ENCODE measurements around the gene RBM43.

The RBM43 gene

GRCh38 chr2:151230627-151231140, 31.0 kb downstream of the RBM43 start:
- H3K27ac Mint-ChIP-seq = no peak overlapping the region
- no peaks in the 10 kb centered on the region for H3K4me1 Mint-ChIP-seq
- no peak overlapping the region for H3K4me3 Mint-ChIP-seq
- TF ChIP-seq CTCF (IDR thresholded peaks at IDR 0.05; ENCODE audit: unreplicated experiment in 3 of 3) = no peak
- H3K9me3 Mint-ChIP-seq = peaks cover 3% of the 10 kb centered on the region
- no peaks in the 10 kb centered on the region for H3K36me3 Mint-ChIP-seq (ENCODE audit: low read depth)
- no peaks in the 10 kb centered on the region for H3K27me3 Mint-ChIP-seq (ENCODE audit: low read depth)

- Mint-ChIP-seq H3K4me3 (no peak overlapping the region), H3K4me1 (no peaks in the 10 kb centered on the region), H3K9me3 (peaks cover 3% of the 10 kb centered on the region), H3K36me3 (ENCODE audit: low read depth) (no peaks in the 10 kb centered on the region), H3K27ac (no peak overlapping the region), H3K27me3 (ENCODE audit: low read depth) (no peaks in the 10 kb centered on the region)
- TF ChIP-seq CTCF (IDR thresholded peaks at IDR 0.05; ENCODE audit: unreplicated experiment in 3 of 3) = no peak
These were observed 32.7 kb downstream of the RBM43 start for GRCh38 chr2:151228847-151229512.

GRCh38 chr2:151217343-151217742, 44.3 kb downstream of the RBM43 start:
- Mint-ChIP-seq H3K36me3 (ENCODE audit: low read depth) (no peaks in the 10 kb centered on the region), H3K4me3 (no peak overlapping the region), H3K27ac (no peak overlapping the region), H3K27me3 (ENCODE audit: low read depth) (no peaks in the 10 kb centered on the region), H3K4me1 (no peaks in the 10 kb centered on the region), H3K9me3 (no peaks in the 10 kb centered on the region)
- TF ChIP-seq CTCF (IDR thresholded peaks at IDR 0.05; ENCODE audit: unreplicated experiment in 3 of 3) = no peak

- Mint-ChIP-seq H3K36me3 (ENCODE audit: low read depth) (no peaks in the 10 kb centered on the region), H3K4me3 (no peak overlapping the region), H3K9me3 (no peaks in the 10 kb centered on the region), H3K27me3 (ENCODE audit: low read depth) (no peaks in the 10 kb centered on the region), H3K4me1 (no peaks in the 10 kb centered on the region), H3K27ac (no peak overlapping the region)
- TF ChIP-seq CTCF (IDR thresholded peaks at IDR 0.05; ENCODE audit: unreplicated experiment in 3 of 3) = no peak
These were observed 54.6 kb downstream of the RBM43 start for GRCh38 chr2:151207100-151207499.

GRCh38 chr2:151206446-151206968, 55.2 kb downstream of the RBM43 start:
- Mint-ChIP-seq H3K27ac (no peak overlapping the region), H3K4me3 (no peak overlapping the region), H3K9me3 (no peaks in the 10 kb centered on the region), H3K27me3 (ENCODE audit: low read depth) (no peaks in the 10 kb centered on the region), H3K36me3 (ENCODE audit: low read depth) (no peaks in the 10 kb centered on the region), H3K4me1 (no peaks in the 10 kb centered on the region)
- no peak for TF ChIP-seq CTCF (IDR thresholded peaks at IDR 0.05; ENCODE audit: unreplicated experiment in 3 of 3)

GRCh38 chr2:151205571-151205970, 56.1 kb downstream of the RBM43 start:
- H3K27me3 Mint-ChIP-seq (ENCODE audit: low read depth) = no peaks in the 10 kb centered on the region
- H3K27ac Mint-ChIP-seq = no peak overlapping the region
- H3K4me1 Mint-ChIP-seq = no peaks in the 10 kb centered on the region
- H3K9me3 Mint-ChIP-seq = no peaks in the 10 kb centered on the region
- no peaks in the 10 kb centered on the region for H3K36me3 Mint-ChIP-seq (ENCODE audit: low read depth)
- no peak overlapping the region for H3K4me3 Mint-ChIP-seq
- TF ChIP-seq CTCF (IDR thresholded peaks at IDR 0.05; ENCODE audit: unreplicated experiment in 3 of 3) = no peak

Measured in nephron (organoid).